Measurements from ENCODE around the gene CDH13.

CDH13 gene

DNA sequence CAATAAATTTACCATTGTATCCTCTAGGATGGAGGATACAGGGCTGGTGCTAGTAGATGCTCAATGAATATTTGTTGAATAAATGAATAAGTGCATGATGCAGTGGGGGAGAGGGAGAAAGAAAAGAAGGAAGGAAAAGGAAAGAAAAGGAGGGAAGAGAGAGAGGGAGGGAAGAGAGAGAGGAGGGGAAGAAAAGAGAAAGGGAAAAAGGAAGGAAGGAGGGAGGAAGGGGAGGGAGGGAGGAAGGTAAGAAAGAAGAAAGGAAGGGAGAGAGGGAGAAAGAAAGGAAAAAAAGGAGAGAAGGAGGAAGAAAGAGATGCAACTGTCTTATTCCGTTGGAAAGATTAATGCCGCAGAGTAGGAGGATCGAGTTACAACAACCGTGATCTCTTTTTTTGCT is 1211.4 kb downstream of the CDH13 start:
- no peak for TF ChIP-seq CSDC2 (CRISPR knock-in tag; IDR thresholded peaks at IDR 0.05)
- TF ChIP-seq TOX (CRISPR knock-in tag; IDR thresholded peaks at IDR 0.05; ENCODE audit: borderline replicate concordance), result no peak
- TF ChIP-seq BACH2 (CRISPR knock-in tag; IDR thresholded peaks at IDR 0.05; ENCODE audit: borderline replicate concordance), result no peak
- no peak for TF ChIP-seq ZNF70 (CRISPR knock-in tag; IDR thresholded peaks at IDR 0.05)
- no peak for TF ChIP-seq ZNF565 (CRISPR knock-in tag; conservative IDR thresholded peaks at IDR 0.05; ENCODE audit: low read depth)
- no peak for TF ChIP-seq TCF4 (CRISPR knock-in tag; IDR thresholded peaks at IDR 0.05; ENCODE audit: borderline replicate concordance)
- no peak for TF ChIP-seq ISL1 (CRISPR knock-in tag; IDR thresholded peaks at IDR 0.05)
- no peak for TF ChIP-seq ZFP30 (CRISPR knock-in tag; IDR thresholded peaks at IDR 0.05)
- TF ChIP-seq PPARA (CRISPR knock-in tag; IDR thresholded peaks at IDR 0.05; ENCODE audit: borderline replicate concordance), result no peak
- TF ChIP-seq, protein P1, sequence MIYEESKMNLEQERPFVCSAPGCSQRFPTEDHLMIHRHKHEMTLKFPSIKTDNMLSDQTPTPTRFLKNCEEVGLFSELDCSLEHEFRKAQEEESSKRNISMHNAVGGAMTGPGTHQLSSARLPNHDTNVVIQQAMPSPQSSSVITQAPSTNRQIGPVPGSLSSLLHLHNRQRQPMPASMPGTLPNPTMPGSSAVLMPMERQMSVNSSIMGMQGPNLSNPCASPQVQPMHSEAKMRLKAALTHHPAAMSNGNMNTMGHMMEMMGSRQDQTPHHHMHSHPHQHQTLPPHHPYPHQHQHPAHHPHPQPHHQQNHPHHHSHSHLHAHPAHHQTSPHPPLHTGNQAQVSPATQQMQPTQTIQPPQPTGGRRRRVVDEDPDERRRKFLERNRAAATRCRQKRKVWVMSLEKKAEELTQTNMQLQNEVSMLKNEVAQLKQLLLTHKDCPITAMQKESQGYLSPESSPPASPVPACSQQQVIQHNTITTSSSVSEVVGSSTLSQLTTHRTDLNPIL (CRISPR knock-in tag; IDR thresholded peaks at IDR 0.05; ENCODE audit: low read depth), result no peak
- no peak for TF ChIP-seq ZFP3 (CRISPR knock-in tag; IDR thresholded peaks at IDR 0.05)
- no peak for TF ChIP-seq RARB (CRISPR knock-in tag; IDR thresholded peaks at IDR 0.05)
- TF ChIP-seq GLIS3 (CRISPR knock-in tag; IDR thresholded peaks at IDR 0.05), result no peak
- TF ChIP-seq, protein P2, sequence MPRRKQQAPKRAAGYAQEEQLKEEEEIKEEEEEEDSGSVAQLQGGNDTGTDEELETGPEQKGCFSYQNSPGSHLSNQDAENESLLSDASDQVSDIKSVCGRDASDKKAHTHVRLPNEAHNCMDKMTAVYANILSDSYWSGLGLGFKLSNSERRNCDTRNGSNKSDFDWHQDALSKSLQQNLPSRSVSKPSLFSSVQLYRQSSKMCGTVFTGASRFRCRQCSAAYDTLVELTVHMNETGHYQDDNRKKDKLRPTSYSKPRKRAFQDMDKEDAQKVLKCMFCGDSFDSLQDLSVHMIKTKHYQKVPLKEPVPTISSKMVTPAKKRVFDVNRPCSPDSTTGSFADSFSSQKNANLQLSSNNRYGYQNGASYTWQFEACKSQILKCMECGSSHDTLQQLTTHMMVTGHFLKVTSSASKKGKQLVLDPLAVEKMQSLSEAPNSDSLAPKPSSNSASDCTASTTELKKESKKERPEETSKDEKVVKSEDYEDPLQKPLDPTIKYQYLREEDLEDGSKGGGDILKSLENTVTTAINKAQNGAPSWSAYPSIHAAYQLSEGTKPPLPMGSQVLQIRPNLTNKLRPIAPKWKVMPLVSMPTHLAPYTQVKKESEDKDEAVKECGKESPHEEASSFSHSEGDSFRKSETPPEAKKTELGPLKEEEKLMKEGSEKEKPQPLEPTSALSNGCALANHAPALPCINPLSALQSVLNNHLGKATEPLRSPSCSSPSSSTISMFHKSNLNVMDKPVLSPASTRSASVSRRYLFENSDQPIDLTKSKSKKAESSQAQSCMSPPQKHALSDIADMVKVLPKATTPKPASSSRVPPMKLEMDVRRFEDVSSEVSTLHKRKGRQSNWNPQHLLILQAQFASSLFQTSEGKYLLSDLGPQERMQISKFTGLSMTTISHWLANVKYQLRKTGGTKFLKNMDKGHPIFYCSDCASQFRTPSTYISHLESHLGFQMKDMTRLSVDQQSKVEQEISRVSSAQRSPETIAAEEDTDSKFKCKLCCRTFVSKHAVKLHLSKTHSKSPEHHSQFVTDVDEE (CRISPR knock-in tag; IDR thresholded peaks at IDR 0.05), result no peak
- no peak for TF ChIP-seq ESRRG (CRISPR knock-in tag; IDR thresholded peaks at IDR 0.05)
- no peak for TF ChIP-seq SNAI2 (CRISPR knock-in tag; IDR thresholded peaks at IDR 0.05)
- TF ChIP-seq OSR1 (CRISPR knock-in tag; IDR thresholded peaks at IDR 0.05), result no peak
- ATAC-seq, result no peak

DNA sequence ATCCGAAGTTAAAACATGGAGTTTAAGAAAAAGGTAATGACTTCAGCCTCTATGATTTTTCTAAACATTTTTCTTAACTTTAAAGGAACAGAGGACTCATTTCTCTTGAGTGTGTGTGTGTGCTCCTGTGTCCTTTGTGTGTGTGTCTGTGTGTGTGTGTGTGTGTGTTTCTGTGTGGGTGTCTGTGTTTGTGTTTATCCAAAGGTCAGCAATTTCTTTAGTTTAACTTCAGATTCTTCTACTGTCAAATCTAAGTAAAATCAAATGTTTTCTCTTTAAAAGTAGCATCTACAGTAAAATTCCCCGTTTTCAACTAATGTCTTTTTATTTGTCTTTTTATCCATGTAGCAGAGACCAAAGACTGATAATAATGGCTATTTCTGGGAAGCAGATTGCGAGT is 1212.8 kb downstream of the CDH13 start:
- no peak for ATAC-seq
- TF ChIP-seq, protein P3, sequence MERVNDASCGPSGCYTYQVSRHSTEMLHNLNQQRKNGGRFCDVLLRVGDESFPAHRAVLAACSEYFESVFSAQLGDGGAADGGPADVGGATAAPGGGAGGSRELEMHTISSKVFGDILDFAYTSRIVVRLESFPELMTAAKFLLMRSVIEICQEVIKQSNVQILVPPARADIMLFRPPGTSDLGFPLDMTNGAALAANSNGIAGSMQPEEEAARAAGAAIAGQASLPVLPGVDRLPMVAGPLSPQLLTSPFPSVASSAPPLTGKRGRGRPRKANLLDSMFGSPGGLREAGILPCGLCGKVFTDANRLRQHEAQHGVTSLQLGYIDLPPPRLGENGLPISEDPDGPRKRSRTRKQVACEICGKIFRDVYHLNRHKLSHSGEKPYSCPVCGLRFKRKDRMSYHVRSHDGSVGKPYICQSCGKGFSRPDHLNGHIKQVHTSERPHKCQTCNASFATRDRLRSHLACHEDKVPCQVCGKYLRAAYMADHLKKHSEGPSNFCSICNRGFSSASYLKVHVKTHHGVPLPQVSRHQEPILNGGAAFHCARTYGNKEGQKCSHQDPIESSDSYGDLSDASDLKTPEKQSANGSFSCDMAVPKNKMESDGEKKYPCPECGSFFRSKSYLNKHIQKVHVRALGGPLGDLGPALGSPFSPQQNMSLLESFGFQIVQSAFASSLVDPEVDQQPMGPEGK (CRISPR knock-in tag; IDR thresholded peaks at IDR 0.05; ENCODE audit: borderline replicate concordance), result no peak
- TF ChIP-seq ZC3H10 (CRISPR knock-in tag; IDR thresholded peaks at IDR 0.05) (no peak), CSDC2 (CRISPR knock-in tag; IDR thresholded peaks at IDR 0.05) (no peak), TOX (CRISPR knock-in tag; IDR thresholded peaks at IDR 0.05; ENCODE audit: borderline replicate concordance) (no peak), BACH2 (CRISPR knock-in tag; IDR thresholded peaks at IDR 0.05; ENCODE audit: borderline replicate concordance) (no peak)
- TF ChIP-seq, protein P4, sequence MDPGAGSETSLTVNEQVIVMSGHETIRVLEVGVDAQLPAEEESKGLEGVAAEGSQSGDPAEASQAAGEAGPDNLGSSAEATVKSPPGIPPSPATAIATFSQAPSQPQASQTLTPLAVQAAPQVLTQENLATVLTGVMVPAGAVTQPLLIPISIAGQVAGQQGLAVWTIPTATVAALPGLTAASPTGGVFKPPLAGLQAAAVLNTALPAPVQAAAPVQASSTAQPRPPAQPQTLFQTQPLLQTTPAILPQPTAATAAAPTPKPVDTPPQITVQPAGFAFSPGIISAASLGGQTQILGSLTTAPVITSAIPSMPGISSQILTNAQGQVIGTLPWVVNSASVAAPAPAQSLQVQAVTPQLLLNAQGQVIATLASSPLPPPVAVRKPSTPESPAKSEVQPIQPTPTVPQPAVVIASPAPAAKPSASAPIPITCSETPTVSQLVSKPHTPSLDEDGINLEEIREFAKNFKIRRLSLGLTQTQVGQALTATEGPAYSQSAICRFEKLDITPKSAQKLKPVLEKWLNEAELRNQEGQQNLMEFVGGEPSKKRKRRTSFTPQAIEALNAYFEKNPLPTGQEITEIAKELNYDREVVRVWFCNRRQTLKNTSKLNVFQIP (CRISPR knock-in tag; IDR thresholded peaks at IDR 0.05; ENCODE audit: borderline replicate concordance, low read depth), result no peak
- TF ChIP-seq, protein P2 (CRISPR knock-in tag; IDR thresholded peaks at IDR 0.05), result no peak
- TF ChIP-seq, protein P5, sequence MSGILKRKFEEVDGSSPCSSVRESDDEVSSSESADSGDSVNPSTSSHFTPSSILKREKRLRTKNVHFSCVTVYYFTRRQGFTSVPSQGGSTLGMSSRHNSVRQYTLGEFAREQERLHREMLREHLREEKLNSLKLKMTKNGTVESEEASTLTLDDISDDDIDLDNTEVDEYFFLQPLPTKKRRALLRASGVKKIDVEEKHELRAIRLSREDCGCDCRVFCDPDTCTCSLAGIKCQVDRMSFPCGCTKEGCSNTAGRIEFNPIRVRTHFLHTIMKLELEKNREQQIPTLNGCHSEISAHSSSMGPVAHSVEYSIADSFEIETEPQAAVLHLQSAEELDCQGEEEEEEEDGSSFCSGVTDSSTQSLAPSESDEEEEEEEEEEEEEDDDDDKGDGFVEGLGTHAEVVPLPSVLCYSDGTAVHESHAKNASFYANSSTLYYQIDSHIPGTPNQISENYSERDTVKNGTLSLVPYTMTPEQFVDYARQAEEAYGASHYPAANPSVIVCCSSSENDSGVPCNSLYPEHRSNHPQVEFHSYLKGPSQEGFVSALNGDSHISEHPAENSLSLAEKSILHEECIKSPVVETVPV (CRISPR knock-in tag; IDR thresholded peaks at IDR 0.05), result no peak

All from SK-N-SH treated with all-trans-retinoic acid at 6 μM for 48 hours (cell line).